LoVo (cell line): Measurements from ENCODE around the gene SLC8B1.

Source experiments
- DNase-seq: peaks from one replicate; pipeline ENCODE4 v3.0.0-alpha.2; 2016; ENCODE audit warnings: low spot score

SLC8B1 gene

GRCh38 chr12:113292547-113292946, 42.4 kb downstream of the SLC8B1 start:
- DNase-seq: no peak

- no peak for DNase-seq
Observed at GRCh38 chr12:113292091-113292490, 42.8 kb downstream of the SLC8B1 start.

- no peak for DNase-seq
Observed at GRCh38 chr12:113291586-113291985, 43.3 kb downstream of the SLC8B1 start.

GRCh38 chr12:113290506-113290905, 44.4 kb downstream of the SLC8B1 start:
- no peak for DNase-seq

GRCh38 chr12:113289361-113289760, 45.5 kb downstream of the SLC8B1 start:
- DNase-seq: no peak

GRCh38 chr12:113287899-113288282, 47.0 kb downstream of the SLC8B1 start:
- DNase-seq: no peak

GRCh38 chr12:113287146-113287898, 47.6 kb downstream of the SLC8B1 start:
- no peak for DNase-seq

GRCh38 chr12:113286712-113287111, 48.2 kb downstream of the SLC8B1 start:
- no peak for DNase-seq

GRCh38 chr12:113285679-113286610, 49.0 kb downstream of the SLC8B1 start:
- no peak for DNase-seq

GRCh38 chr12:113284751-113285150, 50.2 kb downstream of the SLC8B1 start:
- no peak for DNase-seq

- DNase-seq: no peak
Observed at GRCh38 chr12:113278633-113279032, 56.3 kb downstream of the SLC8B1 start.

GRCh38 chr12:113278141-113278540, 56.8 kb downstream of the SLC8B1 start:
- DNase-seq: no peak

- DNase-seq: no peak
Observed at GRCh38 chr12:113277511-113277910, 57.4 kb downstream of the SLC8B1 start.

- no peak for DNase-seq
Observed at GRCh38 chr12:113276946-113277500, 57.9 kb downstream of the SLC8B1 start.

- DNase-seq: no peak
Observed at GRCh38 chr12:113276306-113276705, 58.6 kb downstream of the SLC8B1 start.

GRCh38 chr12:113274848-113275247, 60.1 kb downstream of the SLC8B1 start:
- no peak for DNase-seq

GRCh38 chr12:113273053-113273725, 61.7 kb downstream of the SLC8B1 start:
- no peak for DNase-seq

GRCh38 chr12:113271853-113272561, 62.9 kb downstream of the SLC8B1 start:
- DNase-seq: no peak

- DNase-seq: no peak
Observed at GRCh38 chr12:113271466-113271852, 63.5 kb downstream of the SLC8B1 start.

GRCh38 chr12:113270709-113271009, 64.2 kb downstream of the SLC8B1 start:
- DNase-seq: no peak

- DNase-seq: no peak
Observed at GRCh38 chr12:113269257-113269943, 65.5 kb downstream of the SLC8B1 start.
